ENCODE results near the gene CNMD. TPM values are rescaled to one million over a fixed set of nuclear protein-coding genes. Genes with fewer than 3 reads are reported as not detected.
A peak's percentile ranks its signal among the peaks of the same experiment; 100 is the strongest.

The CNMD gene
- total RNA-seq, 1 donor from 2014 or later = 5.5 TPM

DNA sequence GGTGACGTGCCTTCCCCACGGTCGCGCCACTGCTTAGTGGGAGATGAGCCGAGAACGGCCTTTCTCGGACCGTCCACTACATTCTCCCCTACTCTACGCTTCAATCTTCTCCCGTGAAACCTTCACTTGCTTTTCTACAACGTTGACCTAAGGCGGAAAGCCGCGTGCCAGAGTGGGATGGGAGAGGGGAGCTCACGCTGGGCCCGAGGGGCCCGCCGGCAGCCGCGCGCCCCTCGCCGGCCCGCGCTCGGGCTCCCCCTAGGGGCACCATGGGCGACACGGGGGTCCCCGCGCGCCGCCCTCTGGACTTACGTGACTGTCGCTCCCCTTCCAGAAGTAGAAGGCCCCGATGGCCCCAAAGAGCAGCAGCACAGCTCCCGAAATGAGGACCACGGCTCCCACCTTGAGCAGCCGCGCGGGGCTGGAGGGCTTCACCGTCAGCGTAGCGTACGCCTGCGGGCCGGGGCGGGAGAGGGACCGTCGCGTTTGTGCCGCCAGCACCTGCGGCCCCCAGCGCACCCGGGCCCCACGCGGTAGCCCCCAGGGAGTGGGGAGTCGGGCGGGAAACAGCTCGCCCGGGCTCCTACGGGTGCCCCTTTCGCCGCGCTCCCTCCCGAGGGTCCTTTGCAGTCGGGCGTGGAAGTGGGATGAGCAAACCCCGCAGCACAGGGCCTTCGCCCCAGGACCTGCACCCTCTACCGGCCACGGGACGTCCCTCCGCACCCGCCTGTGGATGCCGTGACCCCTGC, 727 bp downstream of the CNMD start:
- Histone ChIP-seq H4K20me1 (ENCODE audit: low read depth) (no peaks in the 10 kb centered on the region), H3K4me1 (peaks cover 14% of the 10 kb centered on the region), H2AFZ (replicated peaks) (peak overlapping the region; percentile 94), H3K27me3 (peaks cover 25% of the 10 kb centered on the region), H3K36me3 (no peaks in the 10 kb centered on the region), H3F3A (ENCODE audit: low read depth) (peaks cover 15% of the 10 kb centered on the region), H3K4me3 (peak overlapping the region; percentile 55), H3K9me3 (ENCODE audit: low read depth) (no peaks in the 10 kb centered on the region), H3K9ac (no peak overlapping the region), H3K79me2 (ENCODE audit: low read depth) (no peaks in the 10 kb centered on the region), H3K4me2 (peak overlapping the region; percentile 78), H3K27ac (no peak overlapping the region)
- H3K27ac Mint-ChIP-seq = no peak overlapping the region
- H3K4me1 Mint-ChIP-seq = peaks cover 20% of the 10 kb centered on the region
- H3K36me3 Mint-ChIP-seq = no peaks in the 10 kb centered on the region
- peaks cover 5% of the 10 kb centered on the region for H3K9me3 Mint-ChIP-seq
- DNase-seq (ENCODE audit: low spot score) = peak; percentile 87
- TF ChIP-seq EZH2phosphoT487 (IDR thresholded peaks at IDR 0.05) (no peak), EZH2 (IDR thresholded peaks at IDR 0.05) (peak; percentile 58)
- TF ChIP-seq, protein P1, sequence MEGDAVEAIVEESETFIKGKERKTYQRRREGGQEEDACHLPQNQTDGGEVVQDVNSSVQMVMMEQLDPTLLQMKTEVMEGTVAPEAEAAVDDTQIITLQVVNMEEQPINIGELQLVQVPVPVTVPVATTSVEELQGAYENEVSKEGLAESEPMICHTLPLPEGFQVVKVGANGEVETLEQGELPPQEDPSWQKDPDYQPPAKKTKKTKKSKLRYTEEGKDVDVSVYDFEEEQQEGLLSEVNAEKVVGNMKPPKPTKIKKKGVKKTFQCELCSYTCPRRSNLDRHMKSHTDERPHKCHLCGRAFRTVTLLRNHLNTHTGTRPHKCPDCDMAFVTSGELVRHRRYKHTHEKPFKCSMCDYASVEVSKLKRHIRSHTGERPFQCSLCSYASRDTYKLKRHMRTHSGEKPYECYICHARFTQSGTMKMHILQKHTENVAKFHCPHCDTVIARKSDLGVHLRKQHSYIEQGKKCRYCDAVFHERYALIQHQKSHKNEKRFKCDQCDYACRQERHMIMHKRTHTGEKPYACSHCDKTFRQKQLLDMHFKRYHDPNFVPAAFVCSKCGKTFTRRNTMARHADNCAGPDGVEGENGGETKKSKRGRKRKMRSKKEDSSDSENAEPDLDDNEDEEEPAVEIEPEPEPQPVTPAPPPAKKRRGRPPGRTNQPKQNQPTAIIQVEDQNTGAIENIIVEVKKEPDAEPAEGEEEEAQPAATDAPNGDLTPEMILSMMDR (IDR thresholded peaks at IDR 0.05) = peak; percentile 85
- H3K4me3 Mint-ChIP-seq = peak overlapping the region; percentile 78
- H3K27me3 Mint-ChIP-seq (ENCODE audit: insufficient read depth, low read depth) = peaks cover 20% of the 10 kb centered on the region

DNA sequence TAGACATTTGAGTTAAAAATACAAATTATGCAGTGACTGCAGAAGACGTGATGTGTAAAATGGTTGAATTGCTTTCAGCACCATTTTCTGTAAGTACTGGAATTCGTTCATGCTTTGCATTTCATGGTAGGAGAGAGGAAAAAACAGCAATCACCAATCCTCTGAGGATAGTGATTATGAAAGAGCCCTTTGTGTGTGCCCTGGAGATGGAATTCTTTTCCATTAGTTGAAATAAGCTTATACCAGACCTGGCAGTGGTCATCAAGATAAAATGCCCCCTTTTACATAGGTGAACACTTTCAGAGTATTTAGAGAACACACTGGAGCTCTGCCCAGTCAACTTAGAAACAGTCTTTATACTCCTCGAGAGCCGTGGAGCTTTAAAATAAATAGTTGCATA, 1.7 kb downstream of the CNMD start:
- peak overlapping the region; percentile 94 for H2AFZ ChIP-seq (replicated peaks)
- no peaks in the 10 kb centered on the region for H3K36me3 Mint-ChIP-seq
- no peaks in the 10 kb centered on the region for H3K36me3 ChIP-seq
- H3K4me2 ChIP-seq = peak overlapping the region; percentile 78
- peaks cover 25% of the 10 kb centered on the region for H3K27me3 ChIP-seq
- no peak overlapping the region for H3K9ac ChIP-seq
- H3K9me3 ChIP-seq (ENCODE audit: low read depth) = no peaks in the 10 kb centered on the region
- H3K27ac Mint-ChIP-seq = no peak overlapping the region
- H3K4me1 ChIP-seq = peaks cover 14% of the 10 kb centered on the region
- H3K79me2 ChIP-seq (ENCODE audit: low read depth) = no peaks in the 10 kb centered on the region
- H3F3A ChIP-seq (ENCODE audit: low read depth) = peaks cover 15% of the 10 kb centered on the region
- H3K27me3 Mint-ChIP-seq (ENCODE audit: insufficient read depth, low read depth) = peaks cover 20% of the 10 kb centered on the region
- peaks cover 5% of the 10 kb centered on the region for H3K9me3 Mint-ChIP-seq
- TF ChIP-seq EZH2 (IDR thresholded peaks at IDR 0.05) (no peak), EZH2phosphoT487 (IDR thresholded peaks at IDR 0.05) (no peak)
- TF ChIP-seq, protein P1 (IDR thresholded peaks at IDR 0.05) = no peak
- peak overlapping the region; percentile 78 for H3K4me3 Mint-ChIP-seq
- peak overlapping the region; percentile 55 for H3K4me3 ChIP-seq
- no peaks in the 10 kb centered on the region for H4K20me1 ChIP-seq (ENCODE audit: low read depth)
- H3K4me1 Mint-ChIP-seq = peaks cover 20% of the 10 kb centered on the region
- H3K27ac ChIP-seq = no peak overlapping the region
- DNase-seq (ENCODE audit: low spot score) = no peak

DNA sequence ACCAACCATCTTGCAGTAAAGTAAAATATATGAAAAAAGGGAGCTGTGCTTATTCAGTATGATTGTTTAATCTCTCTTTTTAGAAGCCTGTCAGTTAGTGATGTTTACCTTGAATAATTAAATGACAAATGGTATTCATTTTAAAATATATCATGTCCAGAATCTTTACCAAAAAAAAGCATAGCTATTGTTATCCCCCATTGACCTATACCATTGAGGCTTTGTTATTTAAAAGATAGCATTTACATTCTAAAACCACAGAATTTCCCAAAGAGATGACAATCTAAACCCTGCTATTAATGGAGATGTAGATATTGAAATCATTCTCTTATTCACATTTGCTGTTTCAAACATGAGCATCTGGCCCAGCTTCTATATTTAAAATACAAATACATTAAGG, 2.2 kb downstream of the CNMD start:
- DNase-seq (ENCODE audit: low spot score) = no peak
- no peak overlapping the region for H3K4me3 Mint-ChIP-seq
- Histone ChIP-seq H4K20me1 (ENCODE audit: low read depth) (no peaks in the 10 kb centered on the region), H3K79me2 (ENCODE audit: low read depth) (no peaks in the 10 kb centered on the region), H3K36me3 (no peaks in the 10 kb centered on the region), H3K9me3 (ENCODE audit: low read depth) (no peaks in the 10 kb centered on the region), H3K4me1 (peaks cover 14% of the 10 kb centered on the region), H2AFZ (replicated peaks) (no peak overlapping the region), H3K4me3 (no peak overlapping the region), H3K27ac (no peak overlapping the region), H3K27me3 (peaks cover 25% of the 10 kb centered on the region), H3F3A (ENCODE audit: low read depth) (peaks cover 15% of the 10 kb centered on the region), H3K9ac (no peak overlapping the region), H3K4me2 (peak overlapping the region; percentile 78)
- TF ChIP-seq EZH2phosphoT487 (IDR thresholded peaks at IDR 0.05) = no peak
- TF ChIP-seq, protein P1 (IDR thresholded peaks at IDR 0.05) = no peak
- TF ChIP-seq EZH2 (IDR thresholded peaks at IDR 0.05) = no peak
- peaks cover under 1% of the 10 kb centered on the region for H3K9me3 Mint-ChIP-seq
- no peaks in the 10 kb centered on the region for H3K36me3 Mint-ChIP-seq
- no peak overlapping the region for H3K27ac Mint-ChIP-seq
- peaks cover 20% of the 10 kb centered on the region for H3K4me1 Mint-ChIP-seq
- peaks cover 20% of the 10 kb centered on the region for H3K27me3 Mint-ChIP-seq (ENCODE audit: insufficient read depth, low read depth)
